CD4-positive, alpha-beta T cell (primary cell): Measurements from ENCODE around the gene NSG2. TPM values are rescaled to one million over a fixed set of nuclear protein-coding genes. Genes with fewer than 3 reads are reported as not detected.

ENCODE experiments used
- ATAC-seq: fragments of 200-7000 bp; cut with Tn5 transposase; one replicate; pipeline ENCODE4 v1.10.0; 2022; ENCODE audit warnings: mild to moderate bottlenecking; ENCODE audit not compliant: poor library complexity
- CTCF ChIA-PET: fragments of 350-600 bp; sonication (Branson Sonifier 250); formaldehyde crosslinking; loops from one replicate; lab custom pipeline; 2021; ENCODE audit warnings: antibody characterized with exemption, inconsistent platforms; lab: Charles Lee
- POLR2A ChIA-PET: fragments of 350-600 bp; sonication (Branson Sonifier 250); formaldehyde crosslinking; loops from one replicate; lab custom pipeline; 2021; ENCODE audit warnings: antibody characterized with exemption, inconsistent platforms; lab: Charles Lee
- DNase-seq, 14 experiments: peaks; one replicate each; pipeline ENCODE4 v3.0.0-alpha.2; 2013 to 2020; ENCODE audit warnings: mixed read lengths in 2 of 14
- H3K27ac ChIP-seq, 2 donors: one replicate each; pipeline versions ENCODE4 v1.5.1 to v1.7.0; 2013; ENCODE audit warnings: low read length in 2 of 2, low read depth in 1 of 2, mild to moderate bottlenecking in 1 of 2
- H3K27me3 ChIP-seq, 2 experiments: 1 replicate in 1 of 2; 2 replicates in 1 of 2; pipeline versions ENCODE4 v1.6.1 to v1.7.0; 2013; ENCODE audit warnings: low read length in 2 of 2, control low read depth in 1 of 2, mild to moderate bottlenecking in 1 of 2, moderate library complexity in 1 of 2; ENCODE audit not compliant: insufficient read depth in 2 of 2, control insufficient read depth in 1 of 2
- H3K36me3 ChIP-seq: one replicate; pipeline ENCODE4 v1.6.1; 2013; ENCODE audit warnings: low read length, control low read depth; ENCODE audit not compliant: insufficient read depth
- H3K4me1 ChIP-seq: one replicate; pipeline ENCODE4 v1.6.1; 2013; ENCODE audit warnings: low read length, control low read depth; ENCODE audit not compliant: insufficient read depth
- H3K4me3 ChIP-seq: one replicate; pipeline ENCODE4 v1.5.1; 2013; ENCODE audit warnings: mild to moderate bottlenecking, low read length, moderate library complexity
- H3K9me3 ChIP-seq, 2 experiments: 1 replicate in 1 of 2; 2 replicates in 1 of 2; pipeline versions ENCODE4 v1.6.1 to v1.7.0; 2013; ENCODE audit warnings: low read length in 2 of 2, mild to moderate bottlenecking in 2 of 2, control low read depth in 1 of 2, moderate library complexity in 1 of 2; ENCODE audit not compliant: control insufficient read depth in 1 of 2, insufficient read depth in 1 of 2
- H3K27ac Mint-ChIP-seq: one replicate; pipeline ENCODE4 v1.8.0; 2020; ENCODE audit warnings: mixed read lengths
- H3K27me3 Mint-ChIP-seq: one replicate; pipeline ENCODE4 v1.8.0; 2021; ENCODE audit warnings: mixed read lengths
- H3K36me3 Mint-ChIP-seq: one replicate; pipeline ENCODE4 v1.8.0; 2021; ENCODE audit warnings: low read depth, mixed read lengths
- H3K4me1 Mint-ChIP-seq: one replicate; pipeline ENCODE4 v1.8.0; 2021; ENCODE audit warnings: low read depth, mixed read lengths
- H3K4me3 Mint-ChIP-seq: one replicate; pipeline ENCODE4 v1.8.0; 2020; ENCODE audit warnings: mild to moderate bottlenecking, mixed read lengths
- H3K9me3 Mint-ChIP-seq: one replicate; pipeline ENCODE4 v1.8.0; 2020; ENCODE audit warnings: mixed read lengths
- intact Hi-C, 2 experiments: fragments of 100-400 bp; cut with DNase I in 1 of 2; cut with micrococcal nuclease in 1 of 2; formaldehyde crosslinking; loops; one replicate each; pipeline versions ENCODE4 v1.15.1 to v1.9.0; 2023 to 2025; cut with DNase I, micrococcal nuclease
- total RNA-seq, 174 experiments: library from RNA in 2 of 174; stranded (reverse) in 2 of 174; gene quantifications; one replicate each; pipeline ENCODE4 v1.2.3 and lab custom pipeline; 2021 to 2026
- TF ChIP-seq, protein P1 (sequence below): fragments of 200-600 bp; IDR thresholded peaks from one replicate; pipeline ENCODE4 v1.8.0; 2022; ENCODE audit warnings: antibody characterized with exemption, mild to moderate bottlenecking

Gene NSG2
- total RNA-seq, 2 experiments from 2014 or later = not detected

DNA sequence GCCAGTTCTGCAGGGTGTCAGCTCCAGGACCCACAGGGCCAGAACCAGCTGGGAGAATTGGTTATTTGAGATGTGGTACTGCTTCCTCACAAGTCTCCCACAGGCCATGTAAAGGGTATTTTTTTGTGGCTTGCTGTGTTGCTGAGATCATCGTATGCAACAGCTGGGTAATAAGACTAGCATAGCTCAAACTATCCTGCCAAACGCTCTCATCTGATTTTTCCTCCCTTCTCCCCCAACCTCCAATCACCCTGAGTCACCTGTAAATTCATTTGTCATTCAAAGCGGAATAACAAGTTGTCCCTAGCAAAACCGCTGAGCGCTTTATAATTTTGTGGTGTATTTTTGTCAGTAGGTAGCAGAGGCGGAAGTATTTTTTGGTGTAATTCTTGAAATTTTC lies 63.2 kb downstream of the NSG2 start:
- ATAC-seq (no peak), DNase-seq (no peak)
- H3K27me3 Mint-ChIP-seq = no peaks in the 10 kb centered on the region
- no peak overlapping the region for H3K4me3 ChIP-seq
- no peaks in the 10 kb centered on the region for H3K36me3 Mint-ChIP-seq
- H3K36me3 ChIP-seq = no peaks in the 10 kb centered on the region
- H3K4me1 ChIP-seq = no peaks in the 10 kb centered on the region
- no peak overlapping the region for H3K27ac Mint-ChIP-seq
- TF ChIP-seq, protein P1, sequence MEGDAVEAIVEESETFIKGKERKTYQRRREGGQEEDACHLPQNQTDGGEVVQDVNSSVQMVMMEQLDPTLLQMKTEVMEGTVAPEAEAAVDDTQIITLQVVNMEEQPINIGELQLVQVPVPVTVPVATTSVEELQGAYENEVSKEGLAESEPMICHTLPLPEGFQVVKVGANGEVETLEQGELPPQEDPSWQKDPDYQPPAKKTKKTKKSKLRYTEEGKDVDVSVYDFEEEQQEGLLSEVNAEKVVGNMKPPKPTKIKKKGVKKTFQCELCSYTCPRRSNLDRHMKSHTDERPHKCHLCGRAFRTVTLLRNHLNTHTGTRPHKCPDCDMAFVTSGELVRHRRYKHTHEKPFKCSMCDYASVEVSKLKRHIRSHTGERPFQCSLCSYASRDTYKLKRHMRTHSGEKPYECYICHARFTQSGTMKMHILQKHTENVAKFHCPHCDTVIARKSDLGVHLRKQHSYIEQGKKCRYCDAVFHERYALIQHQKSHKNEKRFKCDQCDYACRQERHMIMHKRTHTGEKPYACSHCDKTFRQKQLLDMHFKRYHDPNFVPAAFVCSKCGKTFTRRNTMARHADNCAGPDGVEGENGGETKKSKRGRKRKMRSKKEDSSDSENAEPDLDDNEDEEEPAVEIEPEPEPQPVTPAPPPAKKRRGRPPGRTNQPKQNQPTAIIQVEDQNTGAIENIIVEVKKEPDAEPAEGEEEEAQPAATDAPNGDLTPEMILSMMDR = no peak
- H3K4me3 Mint-ChIP-seq = no peak overlapping the region
- CTCF ChIA-PET = no interaction called here
- no peaks in the 10 kb centered on the region for H3K9me3 Mint-ChIP-seq
- peaks cover 0 to 12% of the 10 kb centered on the region in 2 experiments for H3K9me3 ChIP-seq
- no peaks in the 10 kb centered on the region for H3K4me1 Mint-ChIP-seq
- POLR2A ChIA-PET = no interaction called here
- H3K27ac ChIP-seq = no peak overlapping the region
- intact Hi-C loops = no loop called here
- H3K27me3 ChIP-seq = no peaks in the 10 kb centered on the region

DNA sequence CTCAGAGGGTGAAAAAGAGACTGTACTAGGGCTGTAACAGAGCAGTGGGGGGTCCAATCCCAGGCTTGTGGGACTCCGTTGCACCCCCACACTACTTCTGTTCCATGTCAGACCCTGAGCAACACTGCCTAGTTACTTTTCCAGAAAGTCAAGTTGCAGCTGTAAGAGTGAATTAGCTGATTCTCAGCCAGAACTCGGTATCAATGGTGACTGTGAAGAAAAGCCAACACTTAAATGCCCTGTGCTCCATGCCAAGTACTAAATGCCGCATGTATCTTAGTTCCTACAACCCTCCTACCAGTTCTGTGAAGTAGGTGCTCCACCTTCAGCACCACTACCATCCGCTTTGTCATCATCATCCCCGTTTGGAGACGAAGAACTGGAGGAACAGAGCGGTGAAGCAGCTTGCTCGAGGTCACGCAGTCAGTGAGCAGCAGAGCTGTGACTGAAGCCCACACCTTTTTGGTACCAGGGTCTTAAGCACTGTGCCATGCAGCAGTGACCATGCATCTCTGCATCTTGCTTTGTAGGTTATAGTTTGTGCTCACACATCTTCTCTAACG lies 64.3 kb downstream of the NSG2 start:
- Histone ChIP-seq H3K36me3 (no peaks in the 10 kb centered on the region), H3K27ac (no peak overlapping the region), H3K4me1 (no peaks in the 10 kb centered on the region), H3K9me3 (peaks cover 0 to 12% of the 10 kb centered on the region in 2 experiments), H3K27me3 (no peaks in the 10 kb centered on the region), H3K4me3 (no peak overlapping the region)
- no peaks in the 10 kb centered on the region for H3K9me3 Mint-ChIP-seq
- no peak overlapping the region for H3K4me3 Mint-ChIP-seq
- intact Hi-C loops = no loop called here
- CTCF ChIA-PET = no interaction called here
- TF ChIP-seq, protein P1 = no peak
- no peak overlapping the region for H3K27ac Mint-ChIP-seq
- H3K36me3 Mint-ChIP-seq = no peaks in the 10 kb centered on the region
- H3K27me3 Mint-ChIP-seq = no peaks in the 10 kb centered on the region
- H3K4me1 Mint-ChIP-seq = no peaks in the 10 kb centered on the region
- POLR2A ChIA-PET = no interaction called here
- DNase-seq (no peak), ATAC-seq (no peak)

DNA sequence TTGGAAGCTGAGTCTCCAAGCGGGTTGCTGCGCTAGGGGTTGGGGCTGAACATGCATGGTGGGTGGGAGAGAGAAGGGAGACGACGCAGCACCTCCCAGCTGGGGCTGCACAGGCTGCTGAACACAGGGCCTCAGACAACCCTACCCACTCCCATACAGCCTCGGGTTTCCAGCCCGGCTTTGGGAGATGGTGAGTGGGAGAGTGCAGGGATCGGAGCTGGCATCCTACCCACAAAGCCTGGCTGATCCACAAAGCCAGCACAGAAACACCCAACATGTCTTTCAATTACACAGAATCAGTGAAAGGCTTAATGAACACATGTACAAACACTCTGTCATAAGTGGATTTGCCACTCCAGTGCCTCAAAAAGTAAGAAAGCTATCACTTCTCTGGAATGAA lies 64.8 kb downstream of the NSG2 start:
- Histone ChIP-seq H3K27ac (no peak overlapping the region), H3K36me3 (no peaks in the 10 kb centered on the region), H3K4me1 (no peaks in the 10 kb centered on the region), H3K27me3 (no peaks in the 10 kb centered on the region), H3K4me3 (no peak overlapping the region), H3K9me3 (peaks cover 0 to 12% of the 10 kb centered on the region in 2 experiments)
- intact Hi-C loops = no loop called here
- ChIA-PET CTCF (no interaction called here), POLR2A (no interaction called here)
- TF ChIP-seq, protein P1 = no peak
- H3K4me1 Mint-ChIP-seq = no peaks in the 10 kb centered on the region
- no peak for ATAC-seq
- no peak for DNase-seq
- peaks cover under 1% of the 10 kb centered on the region for H3K27me3 Mint-ChIP-seq
- no peak overlapping the region for H3K27ac Mint-ChIP-seq
- no peaks in the 10 kb centered on the region for H3K36me3 Mint-ChIP-seq
- no peaks in the 10 kb centered on the region for H3K9me3 Mint-ChIP-seq
- no peak overlapping the region for H3K4me3 Mint-ChIP-seq
